WTC11 (cell line): Measurements from ENCODE around the gene PTGDR. TPM values are rescaled to one million over a fixed set of nuclear protein-coding genes. Genes with fewer than 3 reads are reported as not detected.

Source experiments
- ATAC-seq: fragments of 200-7000 bp; cut with Tn5 transposase; 2 replicates; pipeline ENCODE4 v1.10.0; 2021; ENCODE audit warnings: mild to moderate bottlenecking, moderate library complexity
- CTCF ChIA-PET: fragments of 300-600 bp; sonication (Branson Sonifier 250); formaldehyde crosslinking; loops from one replicate; lab custom pipeline; 2021; ENCODE audit warnings: antibody characterized with exemption; lab: Charles Lee
- POLR2A ChIA-PET: fragments of 350-600 bp; sonication (Branson Sonifier 250); formaldehyde crosslinking; loops from one replicate; lab custom pipeline; 2021; ENCODE audit warnings: antibody characterized with exemption; lab: Charles Lee
- DNase-seq: peaks from one replicate; pipeline ENCODE4 v3.0.0; 2021; ENCODE audit warnings: low spot score
- H3K27ac Mint-ChIP-seq: 2 replicates; pipeline ENCODE4 v1.8.0; 2021; ENCODE audit warnings: mixed read lengths
- H3K27me3 Mint-ChIP-seq: 2 replicates; pipeline ENCODE4 v1.8.0; 2021; ENCODE audit warnings: low read depth, mild to moderate bottlenecking, moderate library complexity, mixed read lengths
- H3K36me3 Mint-ChIP-seq: 2 replicates; pipeline ENCODE4 v1.8.0; 2021; ENCODE audit warnings: mixed read lengths
- H3K4me1 Mint-ChIP-seq: 2 replicates; pipeline ENCODE4 v1.8.0; 2022; ENCODE audit warnings: mixed read lengths
- H3K4me3 Mint-ChIP-seq: 2 replicates; pipeline ENCODE4 v1.8.0; 2021; ENCODE audit warnings: mild to moderate bottlenecking, moderate library complexity, mixed read lengths
- H3K9me3 Mint-ChIP-seq: 2 replicates; pipeline ENCODE4 v1.8.0; 2021; ENCODE audit warnings: mixed read lengths
- ELF4 ChIP-seq: sonication (generic); formaldehyde crosslinking; IDR thresholded peaks from 2 replicates; pipeline ENCODE4 v1.8.1; 2022; ENCODE audit warnings: low read depth, mild to moderate bottlenecking, moderate library complexity, missing genetic modification reagents
- EMX1 ChIP-seq: fragments of 250-450 bp; sonication (Bioruptor Pico); IDR thresholded peaks from 2 replicates; pipeline ENCODE4 v1.8.0; 2021; ENCODE audit warnings: mild to moderate bottlenecking
- FOXP1 ChIP-seq: sonication (generic); formaldehyde crosslinking; IDR thresholded peaks from 2 replicates; pipeline ENCODE4 v1.8.0; 2022; ENCODE audit warnings: missing genetic modification reagents, mild to moderate bottlenecking, moderate library complexity, borderline replicate concordance
- GRHL2 ChIP-seq: fragments of 250-450 bp; sonication (Bioruptor Pico); IDR thresholded peaks from 2 replicates; pipeline ENCODE4 v1.8.0; 2022; ENCODE audit warnings: mild to moderate bottlenecking, moderate library complexity; ENCODE audit not compliant: insufficient replicate concordance, severe bottlenecking
- HMGA2 ChIP-seq: fragments of 250-450 bp; sonication (Bioruptor Pico); IDR thresholded peaks from 2 replicates; pipeline ENCODE4 v1.4.0; 2021; ENCODE audit warnings: mild to moderate bottlenecking, moderate library complexity
- HMGXB4 ChIP-seq: sonication (generic); formaldehyde crosslinking; IDR thresholded peaks from 2 replicates; pipeline ENCODE4 v1.8.1; 2023; ENCODE audit warnings: mild to moderate bottlenecking, moderate library complexity, missing genetic modification reagents
- MXD4 ChIP-seq: fragments of 250-450 bp; sonication (Bioruptor Pico); IDR thresholded peaks from 2 replicates; pipeline ENCODE4 v1.8.0; 2021; ENCODE audit warnings: mild to moderate bottlenecking, moderate library complexity, borderline replicate concordance
- MYBL2 ChIP-seq: sonication (generic); formaldehyde crosslinking; IDR thresholded peaks from 2 replicates; pipeline ENCODE4 v1.8.1; 2023; ENCODE audit warnings: mild to moderate bottlenecking, moderate library complexity, missing genetic modification reagents
- NFATC4 ChIP-seq: fragments of 250-450 bp; sonication (Bioruptor Pico); IDR thresholded peaks from 2 replicates; pipeline ENCODE4 v1.9.0; 2021; ENCODE audit warnings: mild to moderate bottlenecking
- PRRX2 ChIP-seq: fragments of 250-450 bp; sonication (Bioruptor Pico); IDR thresholded peaks from 2 replicates; pipeline ENCODE4 v1.8.0; 2021; ENCODE audit warnings: mild to moderate bottlenecking
- RORB ChIP-seq: fragments of 250-450 bp; sonication (Bioruptor Pico); IDR thresholded peaks from 2 replicates; pipeline ENCODE4 v1.9.0; 2021; ENCODE audit warnings: mild to moderate bottlenecking
- ZBTB21 ChIP-seq: sonication (generic); formaldehyde crosslinking; IDR thresholded peaks from 2 replicates; pipeline ENCODE4 v1.8.1; 2023; ENCODE audit warnings: mild to moderate bottlenecking, missing genetic modification reagents, borderline replicate concordance
- ZNF219 ChIP-seq: sonication (generic); formaldehyde crosslinking; IDR thresholded peaks from 2 replicates; pipeline ENCODE4 v1.8.0; 2023; ENCODE audit warnings: missing genetic modification reagents, mild to moderate bottlenecking, borderline replicate concordance
- total RNA-seq: library from RNA; stranded (reverse); gene quantifications from 3 replicates; pipeline ENCODE4 v1.2.3, GENCODE V29; 2021
- TF ChIP-seq, protein P1 (sequence below): fragments of 250-450 bp; sonication (Bioruptor Pico); IDR thresholded peaks from 2 replicates; pipeline ENCODE4 v1.8.0; 2021; ENCODE audit warnings: mild to moderate bottlenecking
- TF ChIP-seq, protein P2 (sequence below): fragments of 250-450 bp; sonication (Bioruptor Pico); conservative IDR thresholded peaks from 2 replicates; pipeline ENCODE4 v1.9.0; 2021; ENCODE audit warnings: mild to moderate bottlenecking
- TF ChIP-seq, protein P3 (sequence below): sonication (generic); formaldehyde crosslinking; conservative IDR thresholded peaks from 2 replicates; pipeline ENCODE4 v1.8.1; 2023; ENCODE audit warnings: mild to moderate bottlenecking, low read depth, missing genetic modification reagents, moderate library complexity
- TF ChIP-seq, protein P4 (sequence below): sonication (generic); formaldehyde crosslinking; IDR thresholded peaks from 2 replicates; pipeline ENCODE4 v1.8.0; 2022; ENCODE audit warnings: missing genetic modification reagents
- TF ChIP-seq, protein P5 (sequence below): fragments of 250-450 bp; sonication (Bioruptor Pico); IDR thresholded peaks from 2 replicates; pipeline ENCODE4 v1.9.0; 2021; ENCODE audit warnings: mild to moderate bottlenecking, borderline replicate concordance

The PTGDR gene
- total RNA-seq, 1 experiment from 2014 or later = 0.24 TPM

GRCh38 chr14:52222901-52223300 lies 44.6 kb upstream of the PTGDR start (continued):
- TF ChIP-seq HMGXB4 (CRISPR knock-in tag) = no peak
- no peak for TF ChIP-seq FOXP1
- TF ChIP-seq, protein P1, sequence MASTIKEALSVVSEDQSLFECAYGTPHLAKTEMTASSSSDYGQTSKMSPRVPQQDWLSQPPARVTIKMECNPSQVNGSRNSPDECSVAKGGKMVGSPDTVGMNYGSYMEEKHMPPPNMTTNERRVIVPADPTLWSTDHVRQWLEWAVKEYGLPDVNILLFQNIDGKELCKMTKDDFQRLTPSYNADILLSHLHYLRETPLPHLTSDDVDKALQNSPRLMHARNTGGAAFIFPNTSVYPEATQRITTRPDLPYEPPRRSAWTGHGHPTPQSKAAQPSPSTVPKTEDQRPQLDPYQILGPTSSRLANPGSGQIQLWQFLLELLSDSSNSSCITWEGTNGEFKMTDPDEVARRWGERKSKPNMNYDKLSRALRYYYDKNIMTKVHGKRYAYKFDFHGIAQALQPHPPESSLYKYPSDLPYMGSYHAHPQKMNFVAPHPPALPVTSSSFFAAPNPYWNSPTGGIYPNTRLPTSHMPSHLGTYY (CRISPR knock-in tag) = no peak
- TF ChIP-seq ELF4 (CRISPR knock-in tag) = no peak
- TF ChIP-seq ZNF219 (CRISPR knock-in tag) = no peak
- TF ChIP-seq EMX1 (CRISPR knock-in tag) = no peak
- TF ChIP-seq RORB (CRISPR knock-in tag) = no peak
- TF ChIP-seq PRRX2 (CRISPR knock-in tag) = no peak
- no peak for TF ChIP-seq HMGA2 (CRISPR knock-in tag)

GRCh38 chr14:52227619-52228222 lies 39.8 kb upstream of the PTGDR start:
- no peak overlapping the region for H3K4me3 Mint-ChIP-seq
- CTCF ChIA-PET = no interaction called here
- peaks cover 3% of the 10 kb centered on the region for H3K36me3 Mint-ChIP-seq
- POLR2A ChIA-PET = no interaction called here
- ATAC-seq (no peak), DNase-seq (no peak)
- H3K27ac Mint-ChIP-seq = no peak overlapping the region
- TF ChIP-seq, protein P2, sequence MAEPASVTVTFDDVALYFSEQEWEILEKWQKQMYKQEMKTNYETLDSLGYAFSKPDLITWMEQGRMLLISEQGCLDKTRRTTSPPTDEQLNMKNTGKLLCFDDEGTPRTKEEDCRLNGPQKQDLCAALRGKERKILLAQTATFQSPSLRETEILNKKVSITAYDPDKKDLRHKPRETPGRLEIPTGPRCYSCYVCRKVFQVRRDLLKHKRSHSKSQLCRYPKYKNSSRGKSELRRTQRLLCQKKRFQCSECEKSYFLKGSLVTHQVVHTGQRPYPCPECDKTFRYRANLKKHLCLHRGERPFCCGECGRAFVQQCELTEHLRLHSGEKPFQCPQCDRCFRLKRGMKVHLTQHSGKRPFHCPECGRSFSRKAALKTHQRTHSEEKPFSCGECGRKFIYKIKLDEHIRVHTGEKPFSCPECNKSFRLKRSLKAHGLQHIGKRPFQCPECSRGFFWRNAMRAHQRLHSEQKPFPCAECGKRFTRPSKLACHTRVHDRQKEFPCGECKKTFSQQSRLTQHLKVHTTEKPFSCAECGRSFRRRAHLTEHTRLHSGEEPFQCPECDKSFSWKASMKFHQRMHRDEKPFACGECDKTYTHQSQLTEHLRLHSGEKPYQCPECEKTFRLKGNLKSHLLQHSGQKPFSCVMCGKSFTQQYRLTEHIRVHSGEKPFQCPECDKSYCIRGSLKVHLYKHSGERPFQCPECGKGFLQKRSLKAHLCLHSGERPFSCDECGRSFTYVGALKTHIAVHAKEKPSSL (CRISPR knock-in tag) = no peak
- TF ChIP-seq ZBTB21 = no peak
- no peak for TF ChIP-seq EMX1 (CRISPR knock-in tag)
- no peak for TF ChIP-seq FOXP1
- no peak for TF ChIP-seq GRHL2 (CRISPR knock-in tag)
- TF ChIP-seq NFATC4 (CRISPR knock-in tag) = no peak
- TF ChIP-seq MXD4 = no peak
- TF ChIP-seq, protein P3, sequence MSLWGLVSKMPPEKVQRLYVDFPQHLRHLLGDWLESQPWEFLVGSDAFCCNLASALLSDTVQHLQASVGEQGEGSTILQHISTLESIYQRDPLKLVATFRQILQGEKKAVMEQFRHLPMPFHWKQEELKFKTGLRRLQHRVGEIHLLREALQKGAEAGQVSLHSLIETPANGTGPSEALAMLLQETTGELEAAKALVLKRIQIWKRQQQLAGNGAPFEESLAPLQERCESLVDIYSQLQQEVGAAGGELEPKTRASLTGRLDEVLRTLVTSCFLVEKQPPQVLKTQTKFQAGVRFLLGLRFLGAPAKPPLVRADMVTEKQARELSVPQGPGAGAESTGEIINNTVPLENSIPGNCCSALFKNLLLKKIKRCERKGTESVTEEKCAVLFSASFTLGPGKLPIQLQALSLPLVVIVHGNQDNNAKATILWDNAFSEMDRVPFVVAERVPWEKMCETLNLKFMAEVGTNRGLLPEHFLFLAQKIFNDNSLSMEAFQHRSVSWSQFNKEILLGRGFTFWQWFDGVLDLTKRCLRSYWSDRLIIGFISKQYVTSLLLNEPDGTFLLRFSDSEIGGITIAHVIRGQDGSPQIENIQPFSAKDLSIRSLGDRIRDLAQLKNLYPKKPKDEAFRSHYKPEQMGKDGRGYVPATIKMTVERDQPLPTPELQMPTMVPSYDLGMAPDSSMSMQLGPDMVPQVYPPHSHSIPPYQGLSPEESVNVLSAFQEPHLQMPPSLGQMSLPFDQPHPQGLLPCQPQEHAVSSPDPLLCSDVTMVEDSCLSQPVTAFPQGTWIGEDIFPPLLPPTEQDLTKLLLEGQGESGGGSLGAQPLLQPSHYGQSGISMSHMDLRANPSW (CRISPR knock-in tag) = no peak
- TF ChIP-seq, protein P4, sequence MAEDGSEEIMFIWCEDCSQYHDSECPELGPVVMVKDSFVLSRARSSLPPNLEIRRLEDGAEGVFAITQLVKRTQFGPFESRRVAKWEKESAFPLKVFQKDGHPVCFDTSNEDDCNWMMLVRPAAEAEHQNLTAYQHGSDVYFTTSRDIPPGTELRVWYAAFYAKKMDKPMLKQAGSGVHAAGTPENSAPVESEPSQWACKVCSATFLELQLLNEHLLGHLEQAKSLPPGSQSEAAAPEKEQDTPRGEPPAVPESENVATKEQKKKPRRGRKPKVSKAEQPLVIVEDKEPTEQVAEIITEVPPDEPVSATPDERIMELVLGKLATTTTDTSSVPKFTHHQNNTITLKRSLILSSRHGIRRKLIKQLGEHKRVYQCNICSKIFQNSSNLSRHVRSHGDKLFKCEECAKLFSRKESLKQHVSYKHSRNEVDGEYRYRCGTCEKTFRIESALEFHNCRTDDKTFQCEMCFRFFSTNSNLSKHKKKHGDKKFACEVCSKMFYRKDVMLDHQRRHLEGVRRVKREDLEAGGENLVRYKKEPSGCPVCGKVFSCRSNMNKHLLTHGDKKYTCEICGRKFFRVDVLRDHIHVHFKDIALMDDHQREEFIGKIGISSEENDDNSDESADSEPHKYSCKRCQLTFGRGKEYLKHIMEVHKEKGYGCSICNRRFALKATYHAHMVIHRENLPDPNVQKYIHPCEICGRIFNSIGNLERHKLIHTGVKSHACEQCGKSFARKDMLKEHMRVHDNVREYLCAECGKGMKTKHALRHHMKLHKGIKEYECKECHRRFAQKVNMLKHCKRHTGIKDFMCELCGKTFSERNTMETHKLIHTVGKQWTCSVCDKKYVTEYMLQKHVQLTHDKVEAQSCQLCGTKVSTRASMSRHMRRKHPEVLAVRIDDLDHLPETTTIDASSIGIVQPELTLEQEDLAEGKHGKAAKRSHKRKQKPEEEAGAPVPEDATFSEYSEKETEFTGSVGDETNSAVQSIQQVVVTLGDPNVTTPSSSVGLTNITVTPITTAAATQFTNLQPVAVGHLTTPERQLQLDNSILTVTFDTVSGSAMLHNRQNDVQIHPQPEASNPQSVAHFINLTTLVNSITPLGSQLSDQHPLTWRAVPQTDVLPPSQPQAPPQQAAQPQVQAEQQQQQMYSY (CRISPR knock-in tag) = no peak
- no peak for TF ChIP-seq ELF4 (CRISPR knock-in tag)
- TF ChIP-seq MYBL2 (CRISPR knock-in tag) = no peak
- TF ChIP-seq, protein P5, sequence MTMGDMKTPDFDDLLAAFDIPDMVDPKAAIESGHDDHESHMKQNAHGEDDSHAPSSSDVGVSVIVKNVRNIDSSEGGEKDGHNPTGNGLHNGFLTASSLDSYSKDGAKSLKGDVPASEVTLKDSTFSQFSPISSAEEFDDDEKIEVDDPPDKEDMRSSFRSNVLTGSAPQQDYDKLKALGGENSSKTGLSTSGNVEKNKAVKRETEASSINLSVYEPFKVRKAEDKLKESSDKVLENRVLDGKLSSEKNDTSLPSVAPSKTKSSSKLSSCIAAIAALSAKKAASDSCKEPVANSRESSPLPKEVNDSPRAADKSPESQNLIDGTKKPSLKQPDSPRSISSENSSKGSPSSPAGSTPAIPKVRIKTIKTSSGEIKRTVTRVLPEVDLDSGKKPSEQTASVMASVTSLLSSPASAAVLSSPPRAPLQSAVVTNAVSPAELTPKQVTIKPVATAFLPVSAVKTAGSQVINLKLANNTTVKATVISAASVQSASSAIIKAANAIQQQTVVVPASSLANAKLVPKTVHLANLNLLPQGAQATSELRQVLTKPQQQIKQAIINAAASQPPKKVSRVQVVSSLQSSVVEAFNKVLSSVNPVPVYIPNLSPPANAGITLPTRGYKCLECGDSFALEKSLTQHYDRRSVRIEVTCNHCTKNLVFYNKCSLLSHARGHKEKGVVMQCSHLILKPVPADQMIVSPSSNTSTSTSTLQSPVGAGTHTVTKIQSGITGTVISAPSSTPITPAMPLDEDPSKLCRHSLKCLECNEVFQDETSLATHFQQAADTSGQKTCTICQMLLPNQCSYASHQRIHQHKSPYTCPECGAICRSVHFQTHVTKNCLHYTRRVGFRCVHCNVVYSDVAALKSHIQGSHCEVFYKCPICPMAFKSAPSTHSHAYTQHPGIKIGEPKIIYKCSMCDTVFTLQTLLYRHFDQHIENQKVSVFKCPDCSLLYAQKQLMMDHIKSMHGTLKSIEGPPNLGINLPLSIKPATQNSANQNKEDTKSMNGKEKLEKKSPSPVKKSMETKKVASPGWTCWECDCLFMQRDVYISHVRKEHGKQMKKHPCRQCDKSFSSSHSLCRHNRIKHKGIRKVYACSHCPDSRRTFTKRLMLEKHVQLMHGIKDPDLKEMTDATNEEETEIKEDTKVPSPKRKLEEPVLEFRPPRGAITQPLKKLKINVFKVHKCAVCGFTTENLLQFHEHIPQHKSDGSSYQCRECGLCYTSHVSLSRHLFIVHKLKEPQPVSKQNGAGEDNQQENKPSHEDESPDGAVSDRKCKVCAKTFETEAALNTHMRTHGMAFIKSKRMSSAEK (CRISPR knock-in tag) = no peak
- H3K4me1 Mint-ChIP-seq = peaks cover 27% of the 10 kb centered on the region
- H3K9me3 Mint-ChIP-seq = peaks cover 13% of the 10 kb centered on the region
- H3K27me3 Mint-ChIP-seq = no peaks in the 10 kb centered on the region
